RPMI7951 (cell line): ENCODE measurements around the gene SLC12A4. TPM values are rescaled to one million over a fixed set of nuclear protein-coding genes. Genes with fewer than 3 reads are reported as not detected.
"Not testable (repeated sequence)": the region's sequence is repeated elsewhere in the genome, so short reads cannot be mapped to it uniquely, and the experiment has no call there.

Source experiments
- DNase-seq: peaks from one replicate; pipeline ENCODE4 v3.0.0-alpha.2; 2012; ENCODE audit warnings: low read depth
- total RNA-seq: library from RNA; depleted of rRNA; stranded (reverse); fragments of >200 nt; shearing (Covaris generic); gene quantifications from 2 replicates; pipeline ENCODE4 v1.2.3, GENCODE V29; 2014

SLC12A4 gene
- total RNA-seq, 1 experiment from 2014 or later: 37.0 TPM

GRCh38 chr16:67926181-67926750, 42.2 kb downstream of the SLC12A4 start:
- DNase-seq: no peak

- DNase-seq: no peak
Measured at GRCh38 chr16:67924140-67924906, 44.1 kb downstream of the SLC12A4 start.

DNA sequence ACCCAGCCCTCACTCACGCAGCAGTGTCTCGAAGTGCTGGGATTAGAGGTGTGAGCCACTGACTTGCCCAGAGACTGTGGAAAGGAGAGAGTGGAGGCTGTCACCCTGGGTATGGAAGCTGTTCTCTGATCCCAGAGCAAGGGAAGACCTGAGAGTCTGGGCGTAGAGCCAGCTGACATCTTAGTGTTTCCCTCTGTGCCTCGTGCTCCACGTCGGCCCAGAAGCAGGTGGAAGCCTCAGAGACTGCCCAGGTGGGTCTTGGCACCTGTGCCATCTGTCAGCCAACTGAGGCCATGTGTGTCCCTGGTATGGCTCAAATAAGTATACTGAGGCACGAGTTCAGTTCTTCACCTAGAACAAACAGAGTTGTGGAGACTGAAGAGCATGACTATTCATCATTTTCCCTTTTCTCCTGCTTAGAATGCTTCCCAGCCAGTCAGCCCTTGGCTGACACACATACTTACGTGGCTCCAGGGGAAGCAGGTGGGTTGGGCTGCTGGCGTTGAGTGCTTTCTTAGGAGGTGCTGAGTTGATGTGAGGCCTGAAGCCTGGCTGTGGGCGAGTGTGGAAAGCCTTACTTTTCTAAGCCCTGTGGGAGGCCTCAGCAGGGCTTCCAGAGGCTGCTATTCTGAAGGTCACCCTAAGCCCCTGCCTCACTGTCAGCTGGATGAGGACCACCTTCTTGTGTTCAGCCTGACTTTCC, 44.9 kb downstream of the SLC12A4 start:
- DNase-seq: no peak

DNA sequence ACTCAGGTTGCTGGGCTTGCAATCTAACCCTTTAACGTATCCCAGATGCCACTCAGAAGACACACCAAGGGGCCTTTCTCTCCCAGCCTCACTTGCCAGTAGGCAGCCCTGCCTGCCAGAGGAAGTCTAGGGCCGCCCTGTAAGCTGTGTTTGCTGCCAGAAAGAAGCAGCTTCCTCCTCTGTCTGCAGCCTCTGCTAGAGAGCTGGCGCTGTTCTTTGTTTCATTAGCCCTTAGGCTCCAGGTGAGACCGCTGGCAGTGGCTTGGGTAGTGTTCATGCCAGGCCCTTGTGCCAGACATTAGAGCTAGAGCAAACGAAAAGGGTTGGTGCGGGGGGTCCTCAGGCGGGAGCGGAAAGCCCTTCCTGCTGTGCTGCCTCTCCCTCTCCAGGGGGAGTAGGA, 45.7 kb downstream of the SLC12A4 start:
- DNase-seq: no peak

DNA sequence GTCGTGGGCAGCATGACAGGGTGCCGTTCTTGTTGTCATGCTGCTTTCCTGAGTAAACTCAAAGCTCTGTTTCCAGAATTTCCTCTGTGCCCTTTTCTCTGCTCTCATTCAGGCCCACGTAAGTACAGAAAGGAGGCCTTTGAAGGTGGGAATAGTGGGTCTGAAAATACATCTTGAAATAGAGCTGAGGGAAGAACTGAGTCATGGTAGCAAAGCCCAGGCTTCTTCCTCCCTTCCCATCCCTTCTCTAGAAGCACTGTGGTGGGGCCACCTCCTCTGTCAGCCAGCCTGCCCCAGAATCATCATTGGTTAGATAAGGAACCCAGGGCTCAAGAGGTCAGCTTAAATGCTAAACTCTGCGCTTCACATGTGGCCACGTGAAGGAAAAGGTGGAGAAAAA, 46.2 kb downstream of the SLC12A4 start:
- no peak for DNase-seq

DNA sequence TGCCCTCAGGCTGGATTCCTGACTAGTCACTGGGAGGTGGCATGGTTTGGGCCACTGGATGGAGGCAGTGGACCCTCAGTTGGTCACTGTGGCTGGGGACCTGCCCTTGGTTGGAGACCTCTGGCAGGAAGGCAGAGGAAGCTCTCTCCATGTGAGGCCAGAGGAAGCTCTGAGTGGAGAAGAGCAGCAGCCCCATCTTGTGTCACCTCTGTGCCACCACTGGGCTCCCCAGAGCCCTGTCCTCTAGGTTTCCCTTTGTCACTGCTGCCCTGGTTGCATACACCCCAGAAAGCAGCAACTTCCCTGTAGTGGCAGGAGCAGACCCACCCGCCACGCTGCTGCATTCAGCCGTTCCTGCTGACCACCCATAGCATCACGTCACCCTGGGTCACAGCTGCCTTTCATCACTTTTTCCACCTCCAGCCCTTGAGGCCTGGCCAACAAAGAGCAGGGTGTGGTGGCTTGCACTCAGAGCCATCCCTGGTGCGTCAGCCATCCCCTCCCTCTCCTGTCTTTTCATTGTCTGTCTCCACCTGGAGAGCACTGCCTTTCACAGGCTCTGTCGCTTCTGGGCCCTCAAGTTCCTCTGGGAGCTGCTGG, 48.7 kb downstream of the SLC12A4 start:
- no peak for DNase-seq

DNA sequence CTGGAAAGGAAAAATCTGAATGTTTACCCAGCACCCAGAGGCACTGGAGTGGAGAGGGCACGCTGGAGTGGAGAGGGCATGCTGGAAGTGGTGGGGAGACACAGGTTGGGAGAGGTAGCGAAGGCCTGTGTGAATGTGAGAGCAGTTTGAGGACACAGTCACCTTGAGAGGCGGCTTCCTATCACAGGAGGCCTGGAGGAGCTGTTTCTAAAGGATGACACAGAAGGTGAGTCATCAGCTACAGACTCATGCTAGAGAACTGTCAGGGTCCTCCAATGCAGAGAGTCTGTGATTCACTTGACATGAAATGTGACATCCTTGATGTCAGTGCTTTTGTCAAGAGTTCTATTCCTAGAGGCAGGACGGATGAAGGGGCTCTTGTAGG, 50.6 kb downstream of the SLC12A4 start:
- peak; percentile 88 for DNase-seq

DNA sequence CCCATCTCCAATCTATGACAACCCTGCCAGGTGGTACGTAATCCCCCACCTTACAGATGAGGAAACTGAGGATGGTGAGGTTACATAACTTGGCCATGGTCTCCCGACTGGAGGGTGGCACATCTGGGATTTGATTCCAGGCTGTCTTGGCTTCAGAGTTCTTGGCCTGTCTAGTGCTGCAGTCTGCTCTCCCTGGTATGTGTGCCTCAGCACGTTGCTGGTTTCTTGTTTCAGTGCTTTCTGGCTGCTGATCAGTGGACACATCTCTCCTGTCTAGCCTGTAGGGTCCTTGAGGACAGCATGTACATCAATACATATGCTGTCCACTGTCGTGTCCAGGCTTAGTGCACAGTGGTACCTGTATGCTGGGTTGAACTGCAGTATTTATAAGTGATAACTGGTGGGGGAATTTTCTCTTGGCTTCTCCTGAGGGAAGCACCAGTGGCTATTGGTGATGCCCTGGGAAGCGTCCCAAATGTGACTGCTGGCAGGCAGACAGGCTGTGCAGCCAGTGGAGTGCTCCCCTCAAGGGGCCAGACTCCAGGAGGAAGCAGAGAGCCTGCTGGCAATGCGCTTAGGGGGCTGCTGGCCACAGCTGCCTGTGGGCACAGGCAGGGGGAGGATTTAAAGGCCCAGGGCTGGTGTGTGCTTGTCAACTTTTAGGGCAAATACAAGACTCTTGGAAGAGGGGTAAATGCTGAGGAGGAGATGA, 51.1 kb downstream of the SLC12A4 start:
- DNase-seq: peak; percentile 62

DNA sequence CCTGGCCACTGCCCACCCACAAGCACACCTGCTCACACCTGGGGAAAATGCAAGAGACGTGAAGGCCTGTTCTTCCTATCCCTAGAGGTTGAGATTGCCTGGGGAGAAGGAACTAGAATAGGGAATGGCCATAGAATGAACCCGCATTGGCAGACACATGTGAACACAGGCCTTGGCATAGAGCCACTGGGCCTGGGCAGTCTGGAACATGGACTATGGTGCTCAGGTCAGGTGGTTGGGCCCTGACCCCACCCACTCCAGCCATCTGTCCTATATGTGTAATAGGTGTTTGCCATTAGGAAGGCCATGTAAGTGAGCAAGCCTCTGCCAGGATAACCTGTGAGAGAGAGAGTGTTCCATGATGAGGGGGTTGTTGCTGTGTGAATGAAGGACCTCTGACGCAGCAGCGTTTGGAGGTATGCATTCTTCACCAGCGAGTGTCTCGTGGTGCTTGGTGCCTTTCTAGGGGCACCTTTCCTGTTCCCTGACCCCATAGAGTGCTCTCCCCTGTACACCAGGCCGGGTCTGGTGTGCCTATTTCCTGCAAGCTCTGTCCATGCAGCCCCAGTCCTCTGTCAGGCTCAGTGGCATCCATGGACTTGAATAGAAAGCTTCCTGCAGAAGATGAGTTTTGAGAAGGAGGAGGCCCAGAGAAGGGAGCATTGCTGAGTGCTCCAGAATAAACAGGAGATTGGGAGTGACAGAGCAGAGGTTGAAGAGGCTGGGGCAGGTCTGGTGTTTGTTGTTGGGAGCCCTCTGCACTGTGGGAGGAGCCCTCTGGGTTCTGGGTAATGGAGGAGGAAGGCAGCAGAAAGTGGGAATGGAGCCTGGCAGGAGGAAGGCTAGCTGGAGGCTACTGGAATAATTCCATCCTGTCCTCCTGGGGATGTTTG, 52.4 kb downstream of the SLC12A4 start:
- no peak for DNase-seq

DNA sequence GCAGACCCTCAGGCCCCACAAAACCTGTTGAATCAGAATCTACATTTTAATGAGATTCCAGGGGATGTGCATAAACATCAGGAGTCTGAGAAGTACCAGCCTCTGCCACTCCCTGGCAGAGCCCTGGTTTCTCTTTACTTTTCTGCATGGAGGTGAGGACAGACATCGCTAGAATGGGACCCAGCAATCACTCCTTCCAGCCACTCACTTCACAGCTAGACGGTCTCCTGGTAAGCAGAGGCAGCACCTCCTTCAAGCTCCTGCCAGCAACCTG, 53.0 kb downstream of the SLC12A4 start:
- DNase-seq: not testable (repeated sequence)

DNA sequence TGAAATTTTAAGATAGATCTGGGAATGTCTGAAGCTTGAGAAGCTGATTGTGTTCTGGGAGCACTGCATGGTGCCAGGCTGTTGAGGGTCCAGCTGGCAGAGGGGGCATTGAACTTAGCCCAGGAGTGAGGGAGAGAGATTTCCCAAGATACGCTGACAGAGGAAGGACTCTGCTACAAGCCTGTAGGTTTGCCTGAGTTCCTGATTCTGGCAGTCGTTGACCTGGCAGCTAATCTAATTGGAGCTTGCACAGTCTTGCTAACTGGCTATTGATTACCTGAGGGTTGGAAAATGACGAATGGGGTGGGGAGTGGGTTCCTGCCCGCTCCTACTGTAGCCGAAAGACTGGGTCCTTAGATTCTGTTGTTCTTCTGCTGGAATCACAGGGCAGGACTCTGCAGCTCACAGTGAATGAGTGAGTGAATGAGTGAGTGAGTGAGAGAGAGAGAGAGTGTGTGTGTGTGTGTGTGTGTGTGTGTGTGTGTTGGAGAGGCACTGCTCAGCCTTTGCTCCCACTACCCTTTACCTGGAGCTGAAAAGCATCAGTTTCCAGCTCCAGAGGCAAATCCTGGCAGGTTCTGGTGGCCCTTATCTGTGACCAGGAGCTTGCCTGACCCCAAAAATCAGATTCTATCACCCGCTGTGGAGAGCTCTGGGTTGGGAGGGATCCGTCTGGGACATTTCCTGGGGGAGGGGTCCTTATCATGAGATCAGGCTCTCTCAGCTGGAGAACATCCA, 53.5 kb downstream of the SLC12A4 start:
- DNase-seq: no peak

GRCh38 chr16:67910158-67910557, 58.3 kb downstream of the SLC12A4 start:
- peak; percentile 32 for DNase-seq

- no peak for DNase-seq
Measured at GRCh38 chr16:67909056-67909742, 59.2 kb downstream of the SLC12A4 start.

DNA sequence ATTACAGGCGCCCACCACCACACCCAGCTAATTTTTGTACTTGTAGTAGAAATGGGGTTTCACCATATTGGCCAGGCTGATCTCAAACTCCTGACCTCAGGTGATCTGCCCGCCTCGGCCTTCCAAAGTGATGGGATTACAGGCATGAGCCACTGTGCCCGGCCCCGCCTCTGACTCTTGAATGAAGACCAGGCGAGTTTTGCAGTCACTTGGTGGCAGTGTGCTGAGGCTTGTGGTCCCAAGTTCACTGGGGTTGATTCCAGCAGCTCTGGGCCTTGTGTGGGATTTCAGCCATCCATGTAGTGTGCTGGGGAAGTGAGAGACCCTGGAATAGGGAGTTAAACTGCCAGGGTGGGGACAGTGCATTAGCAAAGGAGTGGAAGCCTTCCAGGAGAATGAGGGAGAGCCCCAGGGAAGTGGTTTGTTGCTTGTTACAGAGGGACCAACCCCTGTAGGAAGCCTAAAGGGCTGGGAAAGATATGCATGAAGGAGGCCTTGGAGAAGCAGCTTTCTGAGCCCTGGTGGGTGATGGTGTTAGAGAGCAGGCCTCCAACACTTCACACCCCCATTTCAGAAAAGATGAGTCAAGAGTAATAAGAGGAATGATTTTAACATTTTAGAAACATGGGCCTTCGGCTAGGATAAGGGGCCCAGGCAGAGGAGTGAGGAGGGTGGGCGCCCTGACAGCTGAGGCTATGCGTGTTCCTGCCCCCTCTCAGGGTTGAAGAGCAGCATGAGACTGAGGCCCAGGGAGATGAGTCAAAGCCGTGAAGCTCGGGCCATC, 60.8 kb downstream of the SLC12A4 start:
- no peak for DNase-seq

DNA sequence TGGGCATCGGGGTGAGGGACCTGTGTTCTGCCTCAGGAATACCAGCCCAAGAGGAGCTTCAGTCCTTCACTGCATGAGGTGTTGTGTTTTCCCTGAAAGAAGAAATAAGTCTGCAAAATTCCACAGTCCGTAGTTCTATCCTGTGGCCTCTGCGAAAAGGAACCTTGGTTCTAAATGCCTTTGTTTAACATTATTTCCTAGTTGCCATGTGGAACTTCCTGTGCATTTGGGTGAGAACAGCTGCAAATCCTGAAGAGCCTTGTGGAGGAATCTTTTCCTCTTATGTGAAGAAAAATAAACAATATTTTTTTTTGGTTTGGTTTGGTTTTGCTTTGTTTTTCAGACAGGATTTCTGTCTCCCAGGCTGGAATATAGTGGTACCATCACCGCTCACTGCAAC, 65.6 kb downstream of the SLC12A4 start:
- no peak for DNase-seq

GRCh38 chr16:67901734-67902133, 66.7 kb downstream of the SLC12A4 start:
- DNase-seq: no peak

GRCh38 chr16:67897231-67897630, 71.2 kb downstream of the SLC12A4 start:
- DNase-seq: no peak

DNA sequence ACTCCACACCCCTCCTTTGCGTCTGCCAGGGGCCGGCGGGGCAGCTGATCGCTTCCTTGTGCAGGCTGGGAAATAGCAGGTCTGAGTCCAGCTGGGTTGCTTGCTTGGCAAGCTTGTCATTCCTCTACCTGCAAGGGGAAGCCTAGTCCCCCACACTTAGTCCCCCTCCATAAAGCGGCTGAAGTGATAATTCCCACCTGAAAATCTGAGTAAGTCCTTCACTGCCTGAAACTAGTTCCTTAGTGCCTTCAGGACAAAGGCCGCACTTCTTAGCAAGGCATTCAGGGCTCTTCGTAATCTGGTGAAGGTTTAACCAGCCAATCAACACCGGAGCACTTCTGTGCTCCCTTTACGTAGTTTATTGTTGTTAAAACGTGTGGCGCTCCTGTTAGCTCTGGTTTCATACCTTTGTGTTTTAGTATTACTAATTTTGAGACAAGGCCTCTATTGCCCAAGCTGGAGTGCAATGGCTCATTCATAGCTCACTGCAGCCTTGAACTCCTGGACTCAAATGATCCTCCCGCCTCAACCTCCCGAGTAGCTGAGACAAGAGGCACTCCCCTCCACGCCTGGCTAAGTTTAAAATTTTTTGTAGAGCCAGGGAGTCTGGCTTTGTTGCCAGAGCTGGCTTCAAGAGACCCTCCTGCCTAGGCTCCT, 74.6 kb downstream of the SLC12A4 start:
- DNase-seq: no peak
